GM18858 (cell line): ENCODE measurements around the gene VRK2.
A peak's percentile ranks its signal among the peaks of the same experiment; 100 is the strongest.
"Not testable (repeated sequence)": the region's sequence is repeated elsewhere in the genome, so short reads cannot be mapped to it uniquely, and the experiment has no call there.

Experiments
- ATAC-seq: cut with Tn5 transposase; IDR thresholded peaks from one replicate; pipeline ENCODE4 v1.9.1; 2021; ENCODE audit not compliant: unreplicated experiment

VRK2 gene

GRCh38 chr2:58052978-58053377 lies 6.4 kb downstream of the VRK2 start:
- ATAC-seq = no peak

GRCh38 chr2:58054264-58054663 lies 7.7 kb downstream of the VRK2 start:
- ATAC-seq = no peak

- ATAC-seq = peak; percentile 37
These were observed 8.6 kb downstream of the VRK2 start for GRCh38 chr2:58055033-58055786.

GRCh38 chr2:58056192-58056916 lies 9.7 kb downstream of the VRK2 start:
- no peak for ATAC-seq

- ATAC-seq = no peak
These were observed 11.3 kb downstream of the VRK2 start for GRCh38 chr2:58057707-58058530.

GRCh38 chr2:58063641-58064040 lies 17.0 kb downstream of the VRK2 start:
- ATAC-seq = no peak

- no peak for ATAC-seq
These were observed 17.5 kb downstream of the VRK2 start for GRCh38 chr2:58064086-58064485.

- ATAC-seq = no peak
These were observed 18.6 kb downstream of the VRK2 start for GRCh38 chr2:58065248-58065647.

GRCh38 chr2:58067001-58067400 lies 20.4 kb downstream of the VRK2 start:
- ATAC-seq = no peak

GRCh38 chr2:58070765-58071164 lies 24.2 kb downstream of the VRK2 start:
- no peak for ATAC-seq

GRCh38 chr2:58072102-58072501 lies 25.5 kb downstream of the VRK2 start:
- ATAC-seq = peak; percentile 60

- ATAC-seq = no peak
These were observed 26.4 kb downstream of the VRK2 start for GRCh38 chr2:58073008-58073407.

- no peak for ATAC-seq
These were observed 27.1 kb downstream of the VRK2 start for GRCh38 chr2:58073751-58074150.

- no peak for ATAC-seq
These were observed 34.4 kb downstream of the VRK2 start for GRCh38 chr2:58081000-58081399.

GRCh38 chr2:58089081-58089480 lies 42.5 kb downstream of the VRK2 start:
- ATAC-seq = no peak

- not testable (repeated sequence) for ATAC-seq
These were observed 46.2 kb downstream of the VRK2 start for GRCh38 chr2:58092772-58093171.

GRCh38 chr2:58097025-58097424 lies 50.4 kb downstream of the VRK2 start:
- ATAC-seq = no peak

- no peak for ATAC-seq
These were observed 51.9 kb downstream of the VRK2 start for GRCh38 chr2:58098254-58099095.

GRCh38 chr2:58099096-58099769 lies 52.6 kb downstream of the VRK2 start:
- no peak for ATAC-seq

- ATAC-seq = no peak
These were observed 54.9 kb downstream of the VRK2 start for GRCh38 chr2:58101500-58101899.
